ENCODE results near the gene UBB.

GRCh38 chr17:16364625-16365024, 16.3 kb upstream of the UBB start:
- TF ChIP-seq CTCF (IDR thresholded peaks at IDR 0.05) (no peak), POLR2A (IDR thresholded peaks at IDR 0.05) (no peak), POLR2AphosphoS5 (IDR thresholded peaks at IDR 0.05) (no peak), EP300 (IDR thresholded peaks at IDR 0.05) (no peak)
